Activated effector memory CD4-positive, alpha-beta T cell treated with anti-CD3 and anti-CD28 coated beads, Interleukin-2, amount 50 U/mL, for 16 hours (primary cell): ENCODE results near the gene SH2D6.
"Not testable (repeated sequence)": the region's sequence is repeated elsewhere in the genome, so short reads cannot be mapped to it uniquely, and the experiment has no call there.

Experiments
- DNase-seq: peaks from one replicate; pipeline ENCODE4 v3.0.0-alpha.2; 2020

Gene SH2D6

GRCh38 chr2:85422072-85422457 is 3.6 kb downstream of the SH2D6 start:
- no peak for DNase-seq

- DNase-seq: no peak
Observed at GRCh38 chr2:85423525-85423924, 5.0 kb downstream of the SH2D6 start.

GRCh38 chr2:85425588-85425987 is 7.1 kb downstream of the SH2D6 start:
- DNase-seq: no peak

- no peak for DNase-seq
Observed at GRCh38 chr2:85427300-85427835, 8.9 kb downstream of the SH2D6 start.

- DNase-seq: no peak
Observed at GRCh38 chr2:85428343-85428881, 9.9 kb downstream of the SH2D6 start.

- DNase-seq: no peak
Observed at GRCh38 chr2:85429213-85429923, 10.9 kb downstream of the SH2D6 start.

GRCh38 chr2:85429924-85430289 is 11.4 kb downstream of the SH2D6 start:
- no peak for DNase-seq

- no peak for DNase-seq
Observed at GRCh38 chr2:85430752-85431569, 12.4 kb downstream of the SH2D6 start.

GRCh38 chr2:85431570-85432205 is 13.2 kb downstream of the SH2D6 start:
- DNase-seq: no peak

- DNase-seq: no peak
Observed at GRCh38 chr2:85433511-85434089, 15.1 kb downstream of the SH2D6 start.

- DNase-seq: no peak
Observed at GRCh38 chr2:85434696-85435095, 16.2 kb downstream of the SH2D6 start.

- DNase-seq: no peak
Observed at GRCh38 chr2:85435220-85435958, 16.9 kb downstream of the SH2D6 start.

- DNase-seq: no peak
Observed at GRCh38 chr2:85435981-85436835, 17.7 kb downstream of the SH2D6 start.

GRCh38 chr2:85436836-85437487 is 18.4 kb downstream of the SH2D6 start:
- DNase-seq: no peak

- peak; percentile 91 for DNase-seq
Observed at GRCh38 chr2:85437488-85438200, 19.1 kb downstream of the SH2D6 start.

- no peak for DNase-seq
Observed at GRCh38 chr2:85438201-85439024, 19.9 kb downstream of the SH2D6 start.

- DNase-seq: no peak
Observed at GRCh38 chr2:85439025-85439472, 20.5 kb downstream of the SH2D6 start.

GRCh38 chr2:85439569-85439968 is 21.1 kb downstream of the SH2D6 start:
- not testable (repeated sequence) for DNase-seq

GRCh38 chr2:85439986-85440385 is 21.5 kb downstream of the SH2D6 start:
- DNase-seq: no peak
